Hepatocyte (in vitro differentiated cells): ENCODE measurements around the gene WASF3. TPM values are rescaled to one million over a fixed set of nuclear protein-coding genes. Genes with fewer than 3 reads are reported as not detected.

Source experiments
- DNase-seq: peaks from one replicate; pipeline ENCODE4 v3.0.0-alpha.2; 2016; ENCODE audit warnings: low spot score
- H2AFZ ChIP-seq: fragments of 200-600 bp; sonication (generic); 2 replicates; pipeline ENCODE4 v1.6.0; 2016; ENCODE audit warnings: antibody characterized with exemption, mild to moderate bottlenecking
- H3K27ac ChIP-seq: fragments of 200-600 bp; sonication (generic); 2 replicates; pipeline ENCODE4 v1.5.1; 2016; ENCODE audit warnings: mild to moderate bottlenecking
- H3K27me3 ChIP-seq: fragments of 200-600 bp; sonication (generic); 2 replicates; pipeline ENCODE4 v1.6.1; 2016
- H3K36me3 ChIP-seq: fragments of 200-600 bp; sonication (generic); replicated peaks from 2 replicates; pipeline ENCODE4 v1.5.1; 2016; ENCODE audit warnings: low read depth; ENCODE audit not compliant: insufficient read depth
- H3K4me1 ChIP-seq: fragments of 200-600 bp; sonication (generic); 2 replicates; pipeline ENCODE4 v1.5.1; 2016; ENCODE audit warnings: mild to moderate bottlenecking, moderate library complexity; ENCODE audit not compliant: insufficient read depth
- H3K4me2 ChIP-seq: fragments of 200-600 bp; sonication (generic); 2 replicates; pipeline ENCODE4 v1.6.0; 2016
- H3K4me3 ChIP-seq: fragments of 200-600 bp; sonication (generic); 2 replicates; pipeline ENCODE4 v1.5.1; 2016; ENCODE audit warnings: mild to moderate bottlenecking
- H3K79me2 ChIP-seq: fragments of 200-600 bp; sonication (generic); 2 replicates; pipeline ENCODE4 v1.6.0; 2017; ENCODE audit warnings: mild to moderate bottlenecking
- H3K9me2 ChIP-seq: fragments of 200-600 bp; sonication (generic); replicated peaks from 2 replicates; pipeline ENCODE4 v1.6.0; 2017; ENCODE audit warnings: mild to moderate bottlenecking; ENCODE audit not compliant: insufficient read depth
- H3K9me3 ChIP-seq: fragments of 200-600 bp; sonication (generic); 2 replicates; pipeline ENCODE4 v1.5.1; 2016; ENCODE audit warnings: low read depth, mild to moderate bottlenecking
- H4K20me1 ChIP-seq: fragments of 200-600 bp; sonication (generic); 2 replicates; pipeline ENCODE4 v1.6.0; 2016; ENCODE audit warnings: mild to moderate bottlenecking; ENCODE audit not compliant: insufficient read depth, poor library complexity, severe bottlenecking
- EZH2 ChIP-seq: fragments of 200-600 bp; sonication (generic); IDR thresholded peaks from 2 replicates; pipeline ENCODE4 v1.6.1; 2016; ENCODE audit warnings: antibody characterized with exemption, mild to moderate bottlenecking, borderline replicate concordance
- EZH2phosphoT487 ChIP-seq: fragments of 200-600 bp; sonication (generic); IDR thresholded peaks from one replicate; pipeline ENCODE4 v1.6.1; 2018; ENCODE audit warnings: antibody characterized with exemption, mild to moderate bottlenecking, low read depth, moderate library complexity; ENCODE audit not compliant: unreplicated experiment, severe bottlenecking
- WGBS: methylation state at CpG from one replicate; pipeline ENCODE4 v1.1.6; 2016; ENCODE audit warnings: low lambda C conversion rate; ENCODE audit errors: missing lambda C conversion rate; 5-methylcytosine and 5-hydroxymethylcytosine counted together
- polyA plus RNA-seq: library from polyadenylated mRNA; unstranded; fragments of >200 nt; fragmentation: Nextera tagmentation; extraction: Ambion mirVana; gene quantifications from 2 replicates; pipeline ENCODE4 v1.2.1, GENCODE V29; 2016
- total RNA-seq: library from RNA; depleted of rRNA; stranded (reverse); fragments of >200 nt; gene quantifications from 2 replicates; pipeline ENCODE4 v1.2.3, GENCODE V29; 2014
- TF ChIP-seq, protein P1 (sequence below): fragments of 200-600 bp; sonication (generic); IDR thresholded peaks from 2 replicates; pipeline ENCODE4 v1.5.1; 2016; ENCODE audit warnings: antibody characterized with exemption, mild to moderate bottlenecking; ENCODE audit not compliant: poor library complexity

The WASF3 gene
- total and polyA plus RNA-seq, 2 experiments from 2014 or later: 10.4 to 17.8 TPM

- H3K27ac ChIP-seq: no peak overlapping the region
- H2AFZ ChIP-seq: no peak overlapping the region
- 88% methylated on average over 5 of the region's 5 CpGs for WGBS
- no peak for TF ChIP-seq EZH2phosphoT487
- TF ChIP-seq EZH2: no peak
- no peaks in the 10 kb centered on the region for H3K9me2 ChIP-seq
- H3K27me3 ChIP-seq: no peaks in the 10 kb centered on the region
- DNase-seq: no peak
- H3K9me3 ChIP-seq: no peaks in the 10 kb centered on the region
- H3K4me3 ChIP-seq: no peak overlapping the region
- H3K4me2 ChIP-seq: no peak overlapping the region
- H3K36me3 ChIP-seq: no peaks in the 10 kb centered on the region
- H4K20me1 ChIP-seq: no peaks in the 10 kb centered on the region
- no peaks in the 10 kb centered on the region for H3K79me2 ChIP-seq
- H3K4me1 ChIP-seq: no peaks in the 10 kb centered on the region
Observed at GRCh38 chr13:26668357-26669146, 111.1 kb downstream of the WASF3 start.

GRCh38 chr13:26673890-26674289 lies 116.4 kb downstream of the WASF3 start:
- Histone ChIP-seq H3K79me2 (no peaks in the 10 kb centered on the region), H3K4me3 (no peak overlapping the region), H3K9me2 (no peaks in the 10 kb centered on the region), H2AFZ (no peak overlapping the region), H3K4me1 (no peaks in the 10 kb centered on the region), H3K27ac (no peak overlapping the region), H3K4me2 (no peak overlapping the region), H3K9me3 (no peaks in the 10 kb centered on the region), H4K20me1 (no peaks in the 10 kb centered on the region), H3K36me3 (no peaks in the 10 kb centered on the region), H3K27me3 (no peaks in the 10 kb centered on the region)
- 91% methylated on average over 5 of the region's 5 CpGs for WGBS
- TF ChIP-seq, protein P1, sequence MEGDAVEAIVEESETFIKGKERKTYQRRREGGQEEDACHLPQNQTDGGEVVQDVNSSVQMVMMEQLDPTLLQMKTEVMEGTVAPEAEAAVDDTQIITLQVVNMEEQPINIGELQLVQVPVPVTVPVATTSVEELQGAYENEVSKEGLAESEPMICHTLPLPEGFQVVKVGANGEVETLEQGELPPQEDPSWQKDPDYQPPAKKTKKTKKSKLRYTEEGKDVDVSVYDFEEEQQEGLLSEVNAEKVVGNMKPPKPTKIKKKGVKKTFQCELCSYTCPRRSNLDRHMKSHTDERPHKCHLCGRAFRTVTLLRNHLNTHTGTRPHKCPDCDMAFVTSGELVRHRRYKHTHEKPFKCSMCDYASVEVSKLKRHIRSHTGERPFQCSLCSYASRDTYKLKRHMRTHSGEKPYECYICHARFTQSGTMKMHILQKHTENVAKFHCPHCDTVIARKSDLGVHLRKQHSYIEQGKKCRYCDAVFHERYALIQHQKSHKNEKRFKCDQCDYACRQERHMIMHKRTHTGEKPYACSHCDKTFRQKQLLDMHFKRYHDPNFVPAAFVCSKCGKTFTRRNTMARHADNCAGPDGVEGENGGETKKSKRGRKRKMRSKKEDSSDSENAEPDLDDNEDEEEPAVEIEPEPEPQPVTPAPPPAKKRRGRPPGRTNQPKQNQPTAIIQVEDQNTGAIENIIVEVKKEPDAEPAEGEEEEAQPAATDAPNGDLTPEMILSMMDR: no peak
- no peak for TF ChIP-seq EZH2
- TF ChIP-seq EZH2phosphoT487: no peak
- DNase-seq: no peak

GRCh38 chr13:26677156-26677555 lies 119.7 kb downstream of the WASF3 start:
- H3K4me3 ChIP-seq: no peak overlapping the region
- H3K4me1 ChIP-seq: no peaks in the 10 kb centered on the region
- no peaks in the 10 kb centered on the region for H3K36me3 ChIP-seq
- H3K27ac ChIP-seq: no peak overlapping the region
- no peak overlapping the region for H3K4me2 ChIP-seq
- no peak overlapping the region for H2AFZ ChIP-seq
- WGBS: 90% methylated on average over 4 of the region's 4 CpGs
- no peak for TF ChIP-seq EZH2
- TF ChIP-seq, protein P1: no peak
- TF ChIP-seq EZH2phosphoT487: no peak
- H3K9me2 ChIP-seq: no peaks in the 10 kb centered on the region
- DNase-seq: no peak
- no peaks in the 10 kb centered on the region for H4K20me1 ChIP-seq
- no peaks in the 10 kb centered on the region for H3K79me2 ChIP-seq
- no peaks in the 10 kb centered on the region for H3K27me3 ChIP-seq
- H3K9me3 ChIP-seq: no peaks in the 10 kb centered on the region

DNA sequence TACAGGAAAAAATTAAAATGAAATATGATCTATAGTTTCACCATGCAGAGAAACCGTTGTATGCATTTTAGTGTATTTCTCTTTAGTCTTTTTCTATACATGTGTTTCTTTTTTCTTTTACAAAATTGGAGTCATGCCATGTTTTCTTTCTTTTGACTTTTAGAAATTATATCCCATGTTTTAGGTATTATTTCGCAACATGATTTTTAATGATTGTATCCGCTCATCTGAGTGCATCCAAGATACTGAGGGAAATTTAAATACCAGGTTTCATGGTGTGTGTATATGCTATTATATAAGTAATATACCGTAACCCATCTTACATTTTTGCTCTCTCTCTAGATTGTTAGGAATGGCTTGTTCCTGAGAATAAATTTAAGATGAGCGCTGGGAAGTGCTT lies 120.8 kb downstream of the WASF3 start:
- Histone ChIP-seq H2AFZ (no peak overlapping the region), H3K4me1 (no peaks in the 10 kb centered on the region), H3K36me3 (no peaks in the 10 kb centered on the region), H3K9me3 (no peaks in the 10 kb centered on the region), H3K27me3 (no peaks in the 10 kb centered on the region), H3K9me2 (no peaks in the 10 kb centered on the region), H3K4me2 (no peak overlapping the region), H3K4me3 (no peak overlapping the region), H4K20me1 (no peaks in the 10 kb centered on the region), H3K27ac (no peak overlapping the region), H3K79me2 (no peaks in the 10 kb centered on the region)
- TF ChIP-seq EZH2 (no peak), EZH2phosphoT487 (no peak)
- TF ChIP-seq, protein P1: no peak
- DNase-seq: no peak
- WGBS: 93% methylated on average over 5 of the region's 5 CpGs
